Measurements from ENCODE around the gene SGO2. TPM values are rescaled to one million over a fixed set of nuclear protein-coding genes. Genes with fewer than 3 reads are reported as not detected.
A peak's percentile ranks its signal among the peaks of the same experiment; 100 is the strongest.

SGO2 gene
- total and polyA plus RNA-seq, 2 of the 13 experiments (the other 11 are each of a cell fraction or from before 2014, with no cell fraction given): 5.1 to 16.2 TPM

GRCh38 chr2:200509612-200510433 is 16.2 kb upstream of the SGO2 start, which contains the start of gene KCTD18 (continued):
- TF ChIP-seq ZNF879 (CRISPR knock-in tag; IDR thresholded peaks at IDR 0.05) (peak; percentile 67; the same call in 1 of the 2 replicates), MEF2D (CRISPR knock-in tag; IDR thresholded peaks at IDR 0.05) (0 out of 2 replicates have a peak, but pooled peaks have one; percentile 39), CENPX (CRISPR knock-in tag; IDR thresholded peaks at IDR 0.05) (no peak), ONECUT2 (CRISPR knock-in tag; IDR thresholded peaks at IDR 0.05) (no peak), ETV5 (CRISPR knock-in tag; IDR thresholded peaks at IDR 0.05; ENCODE audit: borderline replicate concordance) (peak; percentile 77), ARID4A (CRISPR knock-in tag; IDR thresholded peaks at IDR 0.05; ENCODE audit: borderline replicate concordance) (peak; percentile 97), ZNF280D (CRISPR knock-in tag; IDR thresholded peaks at IDR 0.05) (no peak), ZNF580 (CRISPR knock-in tag; IDR thresholded peaks at IDR 0.05; ENCODE audit: borderline replicate concordance, low read depth) (peak; percentile 94), NR2F1 (CRISPR knock-in tag; IDR thresholded peaks at IDR 0.05) (no peak; a peak in 1 of 4 replicates), DNMT1 (CRISPR knock-in tag; IDR thresholded peaks at IDR 0.05) (peak; percentile 90; the same call in 1 of the 2 replicates), SAFB2 (CRISPR knock-in tag; IDR thresholded peaks at IDR 0.05; ENCODE audit: borderline replicate concordance, low read depth) (peak; percentile 96; the same call in 1 of the 2 replicates), PTBP1 (IDR thresholded peaks at IDR 0.05; ENCODE audit: low read depth, low read length, poor library complexity, severe bottlenecking) (peak; percentile 45), SP140L (CRISPR knock-in tag; IDR thresholded peaks at IDR 0.05; ENCODE audit: borderline replicate concordance) (0 out of 2 replicates have a peak, but pooled peaks have one; percentile 20), CCDC6 (CRISPR knock-in tag; IDR thresholded peaks at IDR 0.05) (peak; percentile 94), HMG20A (CRISPR knock-in tag; IDR thresholded peaks at IDR 0.05; ENCODE audit: borderline replicate concordance) (peak; percentile 33; the same call in 1 of the 2 replicates), ZNF3 (CRISPR knock-in tag; IDR thresholded peaks at IDR 0.05) (peak; percentile 5; the same call in 1 of the 2 replicates), KDM3A (CRISPR knock-in tag; IDR thresholded peaks at IDR 0.05; ENCODE audit: low read depth) (peak; percentile 86; the same call in 1 of the 2 replicates), RCOR2 (CRISPR knock-in tag; IDR thresholded peaks at IDR 0.05) (no peak)

Measured in HepG2 (cell line).